ENCODE data around the gene AP1G2. TPM values are rescaled to one million over a fixed set of nuclear protein-coding genes. Genes with fewer than 3 reads are reported as not detected.

AP1G2 gene
- total and polyA plus RNA-seq, 2 of the 13 experiments (the other 11 are each of a cell fraction or from before 2014, with no cell fraction given), result 96.9 to 611 TPM

Other genes with a start within 250 kb of the AP1G2 start
- 173 and 233 TPM in 2 replicates for gene PABPN1, start 246.3 kb downstream of the AP1G2 start, total RNA-seq (2016; rRNA removed; fragmentation: Illumina TruSeq; extraction: Trizol)
- 524 and 560 TPM in 2 replicates for gene PABPN1, start 246.3 kb downstream of the AP1G2 start, polyA plus RNA-seq (2011; rRNA removed)
- 0.48 and 0.95 TPM in 2 replicates for gene SLC22A17, start 214.9 kb downstream of the AP1G2 start, total RNA-seq (2016; rRNA removed; fragmentation: Illumina TruSeq; extraction: Trizol)
- 1.1 and 1.8 TPM in 2 replicates for gene SLC22A17, start 214.9 kb downstream of the AP1G2 start, polyA plus RNA-seq (2011; rRNA removed)
- gene EFS, start 202.6 kb downstream of the AP1G2 start, total RNA-seq (2016; rRNA removed; fragmentation: Illumina TruSeq; extraction: Trizol), result not detected in 2 replicates
- gene EFS, start 202.6 kb downstream of the AP1G2 start, polyA plus RNA-seq (2011; rRNA removed), result not detected in 2 replicates
- gene IL25, start 195.0 kb downstream of the AP1G2 start, total RNA-seq (2016; rRNA removed; fragmentation: Illumina TruSeq; extraction: Trizol), result not detected in 2 replicates
- gene IL25, start 195.0 kb downstream of the AP1G2 start, polyA plus RNA-seq (2011; rRNA removed), result not detected in 2 replicates
- gene CMTM5, start 190.7 kb downstream of the AP1G2 start, total RNA-seq (2016; rRNA removed; fragmentation: Illumina TruSeq; extraction: Trizol), result not detected in 2 replicates
- gene CMTM5, start 190.7 kb downstream of the AP1G2 start, polyA plus RNA-seq (2011; rRNA removed), result not detected in 2 replicates
- not detected in 2 replicates for gene MYH6, start 159.5 kb downstream of the AP1G2 start, total RNA-seq (2016; rRNA removed; fragmentation: Illumina TruSeq; extraction: Trizol)
- gene MYH6, start 159.5 kb downstream of the AP1G2 start, polyA plus RNA-seq (2011; rRNA removed), result 0.01 TPM in 1 of 2 replicates, not detected in the other
- 0.04 TPM in 1 of 2 replicates, not detected in the other for gene MYH7, start 132.1 kb downstream of the AP1G2 start, total RNA-seq (2016; rRNA removed; fragmentation: Illumina TruSeq; extraction: Trizol)
- gene MYH7, start 132.1 kb downstream of the AP1G2 start, polyA plus RNA-seq (2011; rRNA removed), result 0.01 and 0.04 TPM in 2 replicates
- gene NGDN, start 98.1 kb downstream of the AP1G2 start, total RNA-seq (2016; rRNA removed; fragmentation: Illumina TruSeq; extraction: Trizol), result 216 and 241 TPM in 2 replicates
- gene NGDN, start 98.1 kb downstream of the AP1G2 start, polyA plus RNA-seq (2011; rRNA removed), result 131 and 154 TPM in 2 replicates
- gene ZFHX2, start 16.0 kb downstream of the AP1G2 start, total RNA-seq (2016; rRNA removed; fragmentation: Illumina TruSeq; extraction: Trizol), result 0.44 and 0.49 TPM in 2 replicates
- gene ZFHX2, start 16.0 kb downstream of the AP1G2 start, polyA plus RNA-seq (2011; rRNA removed), result 0.17 and 0.24 TPM in 2 replicates
- 7.1 and 7.4 TPM in 2 replicates for gene THTPA, start 11.5 kb downstream of the AP1G2 start, total RNA-seq (2016; rRNA removed; fragmentation: Illumina TruSeq; extraction: Trizol)
- gene THTPA, start 11.5 kb downstream of the AP1G2 start, polyA plus RNA-seq (2011; rRNA removed), result 8.2 and 8.7 TPM in 2 replicates
- gene JPH4, start 11.0 kb upstream of the AP1G2 start, total RNA-seq (2016; rRNA removed; fragmentation: Illumina TruSeq; extraction: Trizol), result 0.14 and 0.22 TPM in 2 replicates
- gene JPH4, start 11.0 kb upstream of the AP1G2 start, polyA plus RNA-seq (2011; rRNA removed), result 0.08 and 0.16 TPM in 2 replicates
- 2,867 and 3,021 TPM in 2 replicates for gene DHRS2, start 68.6 kb upstream of the AP1G2 start, total RNA-seq (2016; rRNA removed; fragmentation: Illumina TruSeq; extraction: Trizol)
- gene DHRS2, start 68.6 kb upstream of the AP1G2 start, polyA plus RNA-seq (2011; rRNA removed), result 1,596 and 1,621 TPM in 2 replicates